DOHH2 (cell line): ENCODE measurements around the gene MRPS11.

Experiments used
- H3F3A ChIP-seq: fragments of 200-600 bp; sonication (generic), shearing (Covaris generic); 2 replicates; pipeline ENCODE4 v1.6.0; 2016; ENCODE audit warnings: antibody characterized with exemption, mild to moderate bottlenecking; ENCODE audit not compliant: control insufficient read depth, insufficient read depth
- H3K27ac ChIP-seq: fragments of 200-600 bp; sonication (generic); 2 replicates; pipeline ENCODE4 v1.5.1; 2014; ENCODE audit warnings: low read depth, mild to moderate bottlenecking, low read length, moderate library complexity
- H3K27me3 ChIP-seq: fragments of 200-600 bp; sonication (generic); 2 replicates; pipeline ENCODE4 v1.6.1; 2014; ENCODE audit warnings: mild to moderate bottlenecking, low read length, mixed read lengths; ENCODE audit not compliant: control insufficient read depth
- H3K36me3 ChIP-seq: fragments of 200-600 bp; sonication (generic); 2 replicates; pipeline ENCODE4 v1.6.1; 2014; ENCODE audit warnings: mild to moderate bottlenecking, low read length, moderate library complexity, mixed read lengths; ENCODE audit not compliant: control insufficient read depth
- H3K4me1 ChIP-seq: fragments of 200-600 bp; sonication (generic); 2 replicates; pipeline ENCODE4 v1.6.1; 2014; ENCODE audit warnings: mild to moderate bottlenecking, low read length, mixed read lengths; ENCODE audit not compliant: control insufficient read depth
- H3K4me2 ChIP-seq: fragments of 200-600 bp; sonication (generic); 2 replicates; pipeline ENCODE4 v1.6.0; 2014; ENCODE audit warnings: mild to moderate bottlenecking, low read length, moderate library complexity
- H3K4me3 ChIP-seq: fragments of 200-600 bp; sonication (generic); 2 replicates; pipeline ENCODE4 v1.5.1; 2014; ENCODE audit warnings: mild to moderate bottlenecking, low read length, mixed read lengths
- H3K79me2 ChIP-seq: fragments of 200-600 bp; sonication (generic); 2 replicates; pipeline ENCODE4 v1.6.1; 2014; ENCODE audit warnings: mild to moderate bottlenecking, low read length, mixed read lengths; ENCODE audit not compliant: control insufficient read depth
- H3K9me2 ChIP-seq: fragments of 200-600 bp; sonication (generic); replicated peaks from 2 replicates; pipeline ENCODE4 v1.6.1; 2014; ENCODE audit warnings: mild to moderate bottlenecking, low read length, mixed read lengths; ENCODE audit not compliant: control insufficient read depth
- H3K9me3 ChIP-seq: fragments of 200-600 bp; sonication (generic); 2 replicates; pipeline ENCODE4 v1.6.1; 2014; ENCODE audit warnings: antibody characterized with exemption, low read length, mixed read lengths; ENCODE audit not compliant: control insufficient read depth, insufficient read depth
- H4K20me1 ChIP-seq: fragments of 200-600 bp; sonication (generic); 2 replicates; pipeline ENCODE4 v1.6.0; 2014; ENCODE audit warnings: low read depth, mild to moderate bottlenecking, antibody characterized with exemption, low read length, moderate library complexity; ENCODE audit not compliant: control insufficient read depth, insufficient read depth
- CTCF ChIP-seq: fragments of 200-600 bp; sonication (generic); IDR thresholded peaks from one replicate; pipeline ENCODE4 v1.5.1; 2014; ENCODE audit warnings: antibody characterized with exemption, mild to moderate bottlenecking, low read depth, low read length; ENCODE audit not compliant: poor library complexity, severe bottlenecking
- EZH2phosphoT487 ChIP-seq: fragments of 200-600 bp; sonication (generic); IDR thresholded peaks from 2 replicates; pipeline ENCODE4 v1.6.1; 2017; ENCODE audit warnings: borderline replicate concordance, mild to moderate bottlenecking, antibody characterized with exemption, low read length, moderate library complexity, mixed read lengths

MRPS11 gene

GRCh38 chr15:88526247-88526879, 58.9 kb downstream of the MRPS11 start:
- Histone ChIP-seq H3K36me3 (peaks cover 49% of the 10 kb centered on the region), H3K4me3 (no peak overlapping the region), H4K20me1 (no peaks in the 10 kb centered on the region), H3F3A (no peaks in the 10 kb centered on the region), H3K27me3 (no peaks in the 10 kb centered on the region), H3K4me1 (no peaks in the 10 kb centered on the region), H3K27ac (no peak overlapping the region), H3K9me2 (no peaks in the 10 kb centered on the region), H3K79me2 (no peaks in the 10 kb centered on the region), H3K9me3 (no peaks in the 10 kb centered on the region), H3K4me2 (no peak overlapping the region)
- no peak for TF ChIP-seq CTCF
- TF ChIP-seq EZH2phosphoT487 = no peak

- H3K79me2 ChIP-seq = no peaks in the 10 kb centered on the region
- H3K27ac ChIP-seq = no peak overlapping the region
- no peaks in the 10 kb centered on the region for H3K9me2 ChIP-seq
- no peak for TF ChIP-seq EZH2phosphoT487
- no peak for TF ChIP-seq CTCF
- H3F3A ChIP-seq = no peaks in the 10 kb centered on the region
- H3K4me1 ChIP-seq = no peaks in the 10 kb centered on the region
- H3K9me3 ChIP-seq = no peaks in the 10 kb centered on the region
- H4K20me1 ChIP-seq = no peaks in the 10 kb centered on the region
- no peaks in the 10 kb centered on the region for H3K27me3 ChIP-seq
- H3K4me3 ChIP-seq = no peak overlapping the region
- H3K4me2 ChIP-seq = no peak overlapping the region
- peaks cover 51% of the 10 kb centered on the region for H3K36me3 ChIP-seq
These were observed 61.6 kb downstream of the MRPS11 start for GRCh38 chr15:88529021-88529630.
